BLaER1 treated with 17β-estradiol and CSF1 and Interleukin-3, amounts not matched to agents 10 nM and 100 nM (cell line): ENCODE data around the gene SPAG16.
A peak's percentile ranks its signal among the peaks of the same experiment; 100 is the strongest.

Experiments used
- H3K27ac ChIP-seq, 11 experiments: shearing (Covaris generic); formaldehyde crosslinking; 2 replicates each; pipeline ENCODE4 v1.8.1; 2022
- H3K27me3 ChIP-seq, 11 experiments: shearing (Covaris generic); formaldehyde crosslinking; 2 replicates each; pipeline ENCODE4 v1.8.1; 2022
- H3K36me3 ChIP-seq, 11 experiments: shearing (Covaris generic); formaldehyde crosslinking; 2 replicates each; pipeline ENCODE4 v1.8.1; 2022
- H3K4me1 ChIP-seq, 10 experiments: shearing (Covaris generic); formaldehyde crosslinking; 2 replicates each; pipeline ENCODE4 v1.8.1; 2022
- H3K4me2 ChIP-seq, 11 experiments: shearing (Covaris generic); formaldehyde crosslinking; 2 replicates each; pipeline ENCODE4 v1.8.1; 2022
- H3K4me3 ChIP-seq, 10 experiments: shearing (Covaris generic); formaldehyde crosslinking; 2 replicates each; pipeline ENCODE4 v1.8.1; 2022
- H3K9ac ChIP-seq, 11 experiments: shearing (Covaris generic); formaldehyde crosslinking; 2 replicates each; pipeline ENCODE4 v1.8.1; 2022
- H3K9me3 ChIP-seq, 11 experiments: shearing (Covaris generic); formaldehyde crosslinking; replicated peaks in 1 of 11; 2 replicates each; pipeline ENCODE4 v1.8.1; 2022
- H4K20me1 ChIP-seq, 11 experiments: shearing (Covaris generic); formaldehyde crosslinking; 2 replicates each; pipeline ENCODE4 v1.8.1; 2022
- Cebpa-rat ChIP-seq, 11 experiments: shearing (Covaris generic); IDR thresholded peaks; 2 replicates each; pipeline ENCODE4 v1.8.1; 2022

Gene SPAG16

GRCh38 chr2:213281156-213281555, 3.1 kb upstream of the SPAG16 start:
- peaks cover 0 to 14% (median 7%) of the 10 kb centered on the region in 10 experiments; a peak in 11 of 20 replicates for H3K4me1 ChIP-seq
- no peak for TF ChIP-seq Cebpa-rat (IDR thresholded peaks at IDR 0.05)
- H3K27me3 ChIP-seq = peaks cover 0 to 8% (median 4%) of the 10 kb centered on the region in 11 experiments; a peak in 5 of 22 replicates
- no peaks in the 10 kb centered on the region for H4K20me1 ChIP-seq
- no peak overlapping the region for H3K4me3 ChIP-seq
- no peak overlapping the region for H3K9ac ChIP-seq
- H3K36me3 ChIP-seq = no peaks in the 10 kb centered on the region; a peak in 1 of 22 replicates
- no peak overlapping the region for H3K4me2 ChIP-seq
- peaks cover 14 to 22% (median 19%) of the 10 kb centered on the region in 11 experiments for H3K9me3 ChIP-seq
- H3K27ac ChIP-seq = no peak overlapping the region

- Histone ChIP-seq H4K20me1 (no peaks in the 10 kb centered on the region), H3K4me3 (no peak overlapping the region), H3K4me2 (peak overlapping the region in 1 of 11 experiments; percentile 83; a peak in 1 of 22 replicates), H3K27me3 (peaks cover 0 to 8% (median 4%) of the 10 kb centered on the region in 11 experiments; a peak in 5 of 22 replicates), H3K27ac (no peak overlapping the region), H3K9ac (no peak overlapping the region), H3K9me3 (peaks cover 0 to 5% (median 0%) of the 10 kb centered on the region in 11 experiments; a peak in 2 of 22 replicates), H3K36me3 (no peaks in the 10 kb centered on the region), H3K4me1 (peaks cover 0 to 14% (median 7%) of the 10 kb centered on the region in 10 experiments; a peak in 11 of 20 replicates)
- TF ChIP-seq Cebpa-rat (IDR thresholded peaks at IDR 0.05) = no peak
Observed at GRCh38 chr2:213285404-213285803, 1.1 kb downstream of the SPAG16 start.

DNA sequence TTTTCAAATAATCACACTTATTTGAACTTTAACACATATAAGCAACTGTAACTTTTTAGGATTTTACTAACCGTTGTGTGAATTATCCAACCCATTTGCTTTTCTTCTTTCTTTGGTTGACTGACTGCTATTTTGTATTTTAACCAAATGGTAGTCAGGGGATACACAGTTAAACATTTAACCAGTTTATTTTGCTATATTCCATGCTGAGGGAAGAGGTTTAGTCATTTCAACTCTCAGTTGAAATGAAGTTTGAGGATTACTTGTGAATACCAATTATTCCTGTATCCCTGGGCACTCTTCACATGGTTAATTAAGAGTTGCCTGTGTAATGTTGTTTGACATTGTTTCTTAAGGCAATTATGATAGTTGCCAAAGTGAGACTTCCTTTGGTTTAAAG, 1.9 kb downstream of the SPAG16 start:
- TF ChIP-seq Cebpa-rat (IDR thresholded peaks at IDR 0.05) = no peak
- H3K9me3 ChIP-seq = peaks cover 0 to 5% (median 0%) of the 10 kb centered on the region in 11 experiments; a peak in 2 of 22 replicates
- no peak overlapping the region for H3K4me2 ChIP-seq
- peaks cover 0 to 8% (median 4%) of the 10 kb centered on the region in 11 experiments; a peak in 5 of 22 replicates for H3K27me3 ChIP-seq
- H3K27ac ChIP-seq = no peak overlapping the region
- H3K36me3 ChIP-seq = no peaks in the 10 kb centered on the region
- H3K4me1 ChIP-seq = peaks cover 0 to 14% (median 7%) of the 10 kb centered on the region in 10 experiments; a peak in 11 of 20 replicates
- H3K9ac ChIP-seq = no peak overlapping the region
- no peak overlapping the region for H3K4me3 ChIP-seq
- H4K20me1 ChIP-seq = no peaks in the 10 kb centered on the region

- TF ChIP-seq Cebpa-rat (IDR thresholded peaks at IDR 0.05) = no peak
- H3K9ac ChIP-seq = no peak overlapping the region
- H3K4me3 ChIP-seq = no peak overlapping the region
- H3K4me2 ChIP-seq = no peak overlapping the region
- H3K36me3 ChIP-seq = no peaks in the 10 kb centered on the region; a peak in 1 of 22 replicates
- peaks cover 0 to 6% (median 4%) of the 10 kb centered on the region in 11 experiments; a peak in 5 of 22 replicates for H3K27me3 ChIP-seq
- no peaks in the 10 kb centered on the region for H4K20me1 ChIP-seq
- H3K4me1 ChIP-seq = peaks cover 0 to 7% (median 0%) of the 10 kb centered on the region in 10 experiments; a peak in 7 of 20 replicates
- no peak overlapping the region for H3K27ac ChIP-seq
- peaks cover 0 to 5% (median 0%) of the 10 kb centered on the region in 11 experiments; a peak in 2 of 22 replicates for H3K9me3 ChIP-seq
Observed at GRCh38 chr2:213288913-213289700, 4.8 kb downstream of the SPAG16 start.

GRCh38 chr2:213290501-213290900, 6.2 kb downstream of the SPAG16 start:
- Histone ChIP-seq H3K4me1 (no peaks in the 10 kb centered on the region), H3K27me3 (no peaks in the 10 kb centered on the region), H3K4me3 (no peak overlapping the region), H3K4me2 (no peak overlapping the region), H4K20me1 (no peaks in the 10 kb centered on the region), H3K9ac (no peak overlapping the region), H3K9me3 (no peaks in the 10 kb centered on the region), H3K36me3 (no peaks in the 10 kb centered on the region; a peak in 1 of 22 replicates), H3K27ac (no peak overlapping the region)
- no peak for TF ChIP-seq Cebpa-rat (IDR thresholded peaks at IDR 0.05)

GRCh38 chr2:213296270-213296669, 12.0 kb downstream of the SPAG16 start:
- Histone ChIP-seq H3K27ac (no peak overlapping the region), H3K4me3 (no peak overlapping the region), H3K9me3 (no peaks in the 10 kb centered on the region), H3K4me1 (no peaks in the 10 kb centered on the region), H3K4me2 (no peak overlapping the region), H4K20me1 (no peaks in the 10 kb centered on the region), H3K36me3 (no peaks in the 10 kb centered on the region; a peak in 1 of 22 replicates), H3K9ac (no peak overlapping the region), H3K27me3 (no peaks in the 10 kb centered on the region)
- no peak for TF ChIP-seq Cebpa-rat (IDR thresholded peaks at IDR 0.05)

GRCh38 chr2:213306316-213306942, 22.2 kb downstream of the SPAG16 start:
- no peak for TF ChIP-seq Cebpa-rat (IDR thresholded peaks at IDR 0.05)
- Histone ChIP-seq H3K9me3 (peaks cover 20 to 29% (median 25%) of the 10 kb centered on the region in 11 experiments), H3K27ac (no peak overlapping the region), H3K4me3 (no peak overlapping the region), H3K36me3 (peaks cover 0 to 19% (median 11%) of the 10 kb centered on the region in 11 experiments; a peak in 9 of 22 replicates), H3K4me1 (peaks cover 0 to 8% (median 0%) of the 10 kb centered on the region in 10 experiments; a peak in 4 of 20 replicates), H3K9ac (no peak overlapping the region), H3K27me3 (no peaks in the 10 kb centered on the region), H3K4me2 (no peak overlapping the region), H4K20me1 (no peaks in the 10 kb centered on the region)

GRCh38 chr2:213315168-213315876, 31.1 kb downstream of the SPAG16 start:
- H3K36me3 ChIP-seq = peaks cover 0 to 7% (median 0%) of the 10 kb centered on the region in 11 experiments; a peak in 1 of 22 replicates
- no peak overlapping the region for H3K27ac ChIP-seq
- H3K4me3 ChIP-seq = no peak overlapping the region
- no peaks in the 10 kb centered on the region for H3K9me3 ChIP-seq
- H3K4me1 ChIP-seq = peaks cover 0 to 11% (median 0%) of the 10 kb centered on the region in 10 experiments; a peak in 6 of 20 replicates
- no peaks in the 10 kb centered on the region for H4K20me1 ChIP-seq
- TF ChIP-seq Cebpa-rat (IDR thresholded peaks at IDR 0.05) = no peak
- H3K27me3 ChIP-seq = no peaks in the 10 kb centered on the region
- peak overlapping the region in 3 of 11 experiments; percentile 15 to 38 (median 33); a peak in 2 of 22 replicates for H3K4me2 ChIP-seq
- no peak overlapping the region for H3K9ac ChIP-seq
